Psoas muscle (tissue), 8 donors: ENCODE data around the gene ADAT3. TPM values are rescaled to one million over a fixed set of nuclear protein-coding genes. Genes with fewer than 3 reads are reported as not detected.

Experiments used
- ATAC-seq, 4 donors: fragments of 200-7000 bp; cut with Tn5 transposase; one replicate each; pipeline ENCODE4 v1.9.1; 2020; ENCODE audit warnings: moderate library complexity in 3 of 4, mild to moderate bottlenecking in 2 of 4
- DNase-seq, 2 donors: peaks; one replicate each; pipeline ENCODE4 v3.0.0-alpha.2; 2020
- H3K27ac ChIP-seq: fragments of 200-600 bp; one replicate; pipeline ENCODE4 v1.8.0; 2022
- H3K27me3 ChIP-seq, 3 donors: fragments of 200-600 bp in 1 of 3; one replicate each; pipeline versions ENCODE4 v1.6.1 to v1.8.0; 2013 to 2022; ENCODE audit warnings: low read length in 2 of 3, mild to moderate bottlenecking in 2 of 3, moderate library complexity in 1 of 3; ENCODE audit not compliant: insufficient read depth in 3 of 3
- H3K36me3 ChIP-seq, 2 donors: fragments of 200-600 bp in 1 of 2; one replicate each; pipeline versions ENCODE4 v1.6.1 to v1.8.0; 2013 to 2022; ENCODE audit warnings: low read depth in 1 of 2, mild to moderate bottlenecking in 1 of 2, moderate library complexity in 1 of 2; ENCODE audit not compliant: insufficient read depth in 1 of 2
- H3K4me1 ChIP-seq: fragments of 200-600 bp; one replicate; pipeline ENCODE4 v1.8.0; 2022
- H3K4me3 ChIP-seq: fragments of 200-600 bp; one replicate; pipeline ENCODE4 v1.8.0; 2022; ENCODE audit warnings: mild to moderate bottlenecking
- H3K9me3 ChIP-seq: fragments of 200-600 bp; one replicate; pipeline ENCODE4 v1.8.0; 2022
- CTCF ChIP-seq: fragments of 200-600 bp; IDR thresholded peaks from one replicate; pipeline ENCODE4 v1.8.0; 2022; ENCODE audit warnings: antibody characterized with exemption
- WGBS, 3 donors: extraction: QIAGEN DNeasy Blood & Tissue Kit; methylation state at CpG; one replicate each; pipeline versions ENCODE4 v1.1.6 to v1.1.7; 2013; 5-methylcytosine and 5-hydroxymethylcytosine counted together
- intact Hi-C, 2 donors: fragments of 100-400 bp; cut with DNase I; formaldehyde crosslinking; loops; one replicate each; pipeline versions ENCODE4 v1.11.0 to v1.14.2; 2022
- polyA plus RNA-seq, 3 donors: library from polyadenylated mRNA; stranded (reverse); fragments of 200-250 nt; gene quantifications; one replicate each; pipeline ENCODE4 v1.2.3, GENCODE V29; 2013
- total RNA-seq, 4 donors: library from RNA; stranded (reverse); fragmentation: NEBNext Ultra II Directional in 2 of 4; extraction: Animal tissue kit (Norgen Biotek cat#: 25700) in 2 of 4; gene quantifications; one replicate each; pipeline versions ENCODE4 v1.2.1 to v1.2.4, GENCODE V29; 2021 to 2023
- donor health status: healthy with polysubstance abuse.
- donor health status: DM: no; HTN: no; CAD: no; lungs with moderate emphysema.
- donor health status: Bipolar disorder and iron deficiency.
- donor health status: healthy.
- donor health status: DM: yes; HTN: yes; CAD: no.
- donor health status: DM: no; HTN: no; CAD: no.
- donor health status: DM: no; HTN: no; CAD: no.
- donor health status: DM: yes; HTN: yes; CAD: no.

ADAT3 gene
- total and polyA plus RNA-seq, 7 donors, result 1.4 to 7.2 (median 2.2) TPM

GRCh38 chr19:1860821-1861598, 44.2 kb upstream of the ADAT3 start:
- H3K36me3 ChIP-seq, result no peaks in the 10 kb centered on the region
- ATAC-seq, result no peak
- peaks cover 21% of the 10 kb centered on the region for H3K4me1 ChIP-seq
- intact Hi-C loops, result no loop called here
- no peak overlapping the region for H3K4me3 ChIP-seq
- peaks cover 0 to 4% (median 0%) of the 10 kb centered on the region in 3 donors for H3K27me3 ChIP-seq
- no peak overlapping the region for H3K27ac ChIP-seq
- no peak for DNase-seq
- WGBS, 3 donors, result 64 to 70% (median 65%) methylated on average over 28 of the region's 28 CpGs
- H3K9me3 ChIP-seq, result no peaks in the 10 kb centered on the region
- TF ChIP-seq CTCF, result no peak

- H3K27ac ChIP-seq, result no peak overlapping the region
- intact Hi-C loops, result no loop called here
- ATAC-seq, result no peak
- 48 to 62% (median 48%) methylated on average over 22 to 23 of the region's 23 CpGs for WGBS, 3 donors
- peaks cover 20% of the 10 kb centered on the region for H3K4me1 ChIP-seq
- DNase-seq, result no peak
- H3K9me3 ChIP-seq, result no peaks in the 10 kb centered on the region
- no peak for TF ChIP-seq CTCF
- peaks cover 0 to 4% (median 0%) of the 10 kb centered on the region in 3 donors for H3K27me3 ChIP-seq
- H3K36me3 ChIP-seq, result no peaks in the 10 kb centered on the region
- H3K4me3 ChIP-seq, result peak overlapping the region; percentile 73
Measured at GRCh38 chr19:1861599-1862031, 43.6 kb upstream of the ADAT3 start.

GRCh38 chr19:1862068-1862423, 43.2 kb upstream of the ADAT3 start:
- peak overlapping the region; percentile 73 for H3K4me3 ChIP-seq
- intact Hi-C loops, result no loop called here
- no peak for TF ChIP-seq CTCF
- H3K4me1 ChIP-seq, result peaks cover 16% of the 10 kb centered on the region
- 17 to 27% (median 26%) methylated on average over 21 of the region's 21 CpGs for WGBS, 3 donors
- ATAC-seq (no peak), DNase-seq (no peak)
- no peaks in the 10 kb centered on the region for H3K36me3 ChIP-seq
- H3K9me3 ChIP-seq, result no peaks in the 10 kb centered on the region
- H3K27ac ChIP-seq, result no peak overlapping the region
- H3K27me3 ChIP-seq, result peaks cover 0 to 2% (median 0%) of the 10 kb centered on the region in 3 donors

- Histone ChIP-seq H3K27me3 (no peaks in the 10 kb centered on the region), H3K4me1 (peaks cover 9% of the 10 kb centered on the region), H3K36me3 (no peaks in the 10 kb centered on the region), H3K9me3 (no peaks in the 10 kb centered on the region), H3K27ac (peak overlapping the region; percentile 58), H3K4me3 (peak overlapping the region; percentile 73)
- intact Hi-C loops, result no loop called here
- 1 to 3% (median 3%) methylated on average over 32 to 109 of the region's 109 CpGs for WGBS, 3 donors
- ATAC-seq (no peak), DNase-seq (peak in 1 of 2 donors; percentile 51)
- no peak for TF ChIP-seq CTCF
Measured at GRCh38 chr19:1862424-1863327, 42.5 kb upstream of the ADAT3 start.
